ENCODE measurements around the gene CALR3. TPM values are rescaled to one million over a fixed set of nuclear protein-coding genes. Genes with fewer than 3 reads are reported as not detected.
"Not testable (repeated sequence)": the region's sequence is repeated elsewhere in the genome, so short reads cannot be mapped to it uniquely, and the experiment has no call there.

CALR3 gene
- total RNA-seq, 1 donor from 2014 or later, result not detected

GRCh38 chr19:16506961-16507360 is 11.0 kb upstream of the CALR3 start:
- TF ChIP-seq, protein P1, sequence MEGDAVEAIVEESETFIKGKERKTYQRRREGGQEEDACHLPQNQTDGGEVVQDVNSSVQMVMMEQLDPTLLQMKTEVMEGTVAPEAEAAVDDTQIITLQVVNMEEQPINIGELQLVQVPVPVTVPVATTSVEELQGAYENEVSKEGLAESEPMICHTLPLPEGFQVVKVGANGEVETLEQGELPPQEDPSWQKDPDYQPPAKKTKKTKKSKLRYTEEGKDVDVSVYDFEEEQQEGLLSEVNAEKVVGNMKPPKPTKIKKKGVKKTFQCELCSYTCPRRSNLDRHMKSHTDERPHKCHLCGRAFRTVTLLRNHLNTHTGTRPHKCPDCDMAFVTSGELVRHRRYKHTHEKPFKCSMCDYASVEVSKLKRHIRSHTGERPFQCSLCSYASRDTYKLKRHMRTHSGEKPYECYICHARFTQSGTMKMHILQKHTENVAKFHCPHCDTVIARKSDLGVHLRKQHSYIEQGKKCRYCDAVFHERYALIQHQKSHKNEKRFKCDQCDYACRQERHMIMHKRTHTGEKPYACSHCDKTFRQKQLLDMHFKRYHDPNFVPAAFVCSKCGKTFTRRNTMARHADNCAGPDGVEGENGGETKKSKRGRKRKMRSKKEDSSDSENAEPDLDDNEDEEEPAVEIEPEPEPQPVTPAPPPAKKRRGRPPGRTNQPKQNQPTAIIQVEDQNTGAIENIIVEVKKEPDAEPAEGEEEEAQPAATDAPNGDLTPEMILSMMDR (conservative IDR thresholded peaks at IDR 0.05; ENCODE audit: low read depth, low read length), result no peak
- no peak overlapping the region for H3K4me3 ChIP-seq (ENCODE audit: low read depth, low read length)
- DNase-seq (ENCODE audit: low read depth), result no peak

- H3K4me3 ChIP-seq (ENCODE audit: low read depth, low read length); DNase-seq (ENCODE audit: low read depth): not testable (repeated sequence)
These were observed 10.2 kb upstream of the CALR3 start for GRCh38 chr19:16506161-16506560.

GRCh38 chr19:16504271-16504670 is 8.3 kb upstream of the CALR3 start:
- H3K4me3 ChIP-seq (ENCODE audit: low read depth, low read length), result no peak overlapping the region
- DNase-seq (ENCODE audit: low read depth), result no peak
- TF ChIP-seq, protein P1 (conservative IDR thresholded peaks at IDR 0.05; ENCODE audit: low read depth, low read length), result no peak

DNA sequence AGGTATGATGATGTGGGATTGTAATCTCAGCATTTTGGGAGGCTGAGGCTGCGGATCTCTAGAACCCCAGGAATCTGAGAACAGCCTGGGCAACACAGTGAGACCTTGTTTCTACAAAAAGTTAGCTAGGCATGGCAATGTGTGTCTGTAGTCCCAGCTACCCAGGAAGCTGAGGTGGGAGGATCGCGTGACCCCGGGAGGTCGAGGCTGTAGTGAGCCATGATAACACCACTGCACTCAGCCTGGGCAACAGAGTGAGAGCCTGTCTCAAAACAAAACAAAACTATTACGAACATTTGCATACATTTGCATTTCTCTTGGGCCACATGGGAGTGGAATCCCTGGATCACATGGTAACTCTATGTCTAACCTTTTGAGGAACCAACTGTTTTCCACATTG is 1.9 kb upstream of the CALR3 start:
- DNase-seq (ENCODE audit: low read depth), result no peak
- TF ChIP-seq, protein P1 (conservative IDR thresholded peaks at IDR 0.05; ENCODE audit: low read depth, low read length), result no peak
- H3K4me3 ChIP-seq (ENCODE audit: low read depth, low read length), result no peak overlapping the region

DNA sequence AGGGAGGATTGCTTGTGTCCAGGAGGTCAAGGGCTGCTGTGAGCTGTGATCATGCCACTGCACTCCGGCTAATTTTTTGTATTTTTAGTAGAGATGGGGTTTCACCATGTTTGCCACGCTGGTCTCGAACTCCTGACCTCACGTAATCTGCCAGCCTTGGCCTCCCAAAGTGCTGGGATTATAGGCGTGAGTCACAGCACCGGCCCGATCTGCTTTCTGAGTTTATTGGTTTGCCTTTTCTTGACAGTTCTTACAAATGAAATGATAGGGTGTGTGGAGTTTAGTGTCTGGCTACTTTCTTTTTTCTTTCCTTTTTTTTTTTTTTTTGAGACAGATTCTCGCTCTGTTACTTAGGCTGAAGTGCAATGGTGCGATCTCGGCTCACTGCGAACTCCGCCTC is 1.1 kb upstream of the CALR3 start:
- H3K4me3 ChIP-seq (ENCODE audit: low read depth, low read length), result peak overlapping the region; percentile 96
- TF ChIP-seq, protein P1 (conservative IDR thresholded peaks at IDR 0.05; ENCODE audit: low read depth, low read length), result no peak
- DNase-seq (ENCODE audit: low read depth), result no peak

- H3K4me3 ChIP-seq (ENCODE audit: low read depth, low read length), result peak overlapping the region; percentile 96
- DNase-seq (ENCODE audit: low read depth), result no peak
- TF ChIP-seq, protein P1 (conservative IDR thresholded peaks at IDR 0.05; ENCODE audit: low read depth, low read length), result no peak
These were observed 631 bp upstream of the CALR3 start for GRCh38 chr19:16496613-16496983.

DNA sequence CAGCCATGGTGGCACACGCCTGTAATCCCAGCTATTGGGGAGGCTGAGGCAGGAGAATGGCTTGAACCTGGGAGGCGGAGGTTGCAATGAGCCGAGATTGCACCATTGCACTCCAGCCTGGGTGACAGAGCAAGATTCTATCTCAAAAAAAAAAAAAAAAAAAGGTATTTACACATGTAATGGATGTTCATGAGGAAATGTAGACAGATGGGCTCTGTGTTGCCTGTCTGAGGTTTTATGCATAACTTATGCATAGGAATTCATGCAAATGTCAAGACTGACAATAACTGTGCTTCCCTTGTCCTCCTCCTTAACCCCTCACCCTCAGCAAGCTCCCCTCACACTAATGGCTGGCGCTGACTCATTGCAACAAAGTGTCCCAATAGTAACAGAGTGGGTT is 9.5 kb downstream of the CALR3 start:
- not testable (repeated sequence) for H3K4me3 ChIP-seq (ENCODE audit: low read depth, low read length); DNase-seq (ENCODE audit: low read depth)

- no peak for DNase-seq (ENCODE audit: low read depth)
- no peak overlapping the region for H3K4me3 ChIP-seq (ENCODE audit: low read depth, low read length)
- TF ChIP-seq, protein P1 (conservative IDR thresholded peaks at IDR 0.05; ENCODE audit: low read depth, low read length), result no peak
These were observed 13.2 kb downstream of the CALR3 start for GRCh38 chr19:16482745-16483144.
